K562 (cell line): ENCODE results near the gene ABCC5. TPM values are rescaled to one million over a fixed set of nuclear protein-coding genes. Genes with fewer than 3 reads are reported as not detected.

Source experiments
- ATAC-seq: fragments of 200-7000 bp; cut with Tn5 transposase; 3 replicates; pipeline ENCODE4 v1.9.1; 2020; ENCODE audit warnings: moderate library complexity
- BruUV-seq: library from RNA; stranded (reverse); fragments of 400-500 nt; replicated peaks from 2 replicates; lab custom pipeline; 2021; lab: Mats Ljungman, UMichigan
- CTCF ChIA-PET: fragments of 300-600 bp; formaldehyde crosslinking; extraction: SDS; loops from one replicate; lab custom pipeline; 2021; ENCODE audit warnings: low intra/inter-chr PET ratio; lab: Yijun Ruan, JAX
- POLR2A ChIA-PET: fragments of 300-600, 350-650 bp; sonication (Branson Sonifier 250); formaldehyde crosslinking; extraction: SDS; loops from one replicate; lab custom pipeline; 2021; ENCODE audit warnings: antibody characterized with exemption, inconsistent platforms; lab: Yijun Ruan, JAX
- DNase-seq, 4 experiments: peaks; one replicate each; pipeline versions ENCODE4 v3.0.0 to v3.0.0-alpha.2; 2011 to 2018; ENCODE audit warnings: low spot score in 3 of 4, mixed read lengths in 3 of 4; ENCODE audit errors: extremely low read depth in 1 of 4
- FAIRE-seq: peaks from 2 replicates; lab custom pipeline; 2011; peaks lifted over from hg19 to GRCh38; lab: Jason Lieb, UNC
- H2AFZ ChIP-seq: 2 replicates; pipeline ENCODE4 v1.6.0; 2011; ENCODE audit warnings: low read depth, low read length, control low read depth, inconsistent platforms
- H3K27ac ChIP-seq: fragments of 200-600 bp; 3 replicates; pipeline ENCODE4 v1.8.0; 2011; ENCODE audit warnings: low read depth, mild to moderate bottlenecking, control low read depth, inconsistent platforms, low read length, moderate library complexity, mixed read lengths; ENCODE audit errors: extremely low read depth
- H3K27me3 ChIP-seq, 2 experiments: fragments of 300-600 bp in 1 of 2; 2 replicates in 1 of 2; 3 replicates in 1 of 2; pipeline versions ENCODE4 v1.6.0 to v1.8.0; 2011; ENCODE audit warnings: inconsistent platforms in 2 of 2, low read length in 2 of 2, mild to moderate bottlenecking in 1 of 2, mixed read lengths in 1 of 2, moderate library complexity in 1 of 2; ENCODE audit not compliant: control insufficient read depth in 2 of 2, insufficient read depth in 2 of 2
- H3K36me3 ChIP-seq: fragments of 300-600 bp; 3 replicates; pipeline ENCODE4 v1.8.0; 2011; ENCODE audit warnings: mild to moderate bottlenecking, low read length, inconsistent platforms; ENCODE audit not compliant: control insufficient read depth, insufficient read depth
- H3K4me1 ChIP-seq, 2 experiments: fragments of 200-600 bp in 1 of 2; replicated peaks in 1 of 2; 2 replicates in 1 of 2; 3 replicates in 1 of 2; pipeline versions ENCODE4 v1.5.1 to v1.8.0; 2011; ENCODE audit warnings: inconsistent platforms in 2 of 2, low read length in 2 of 2, mild to moderate bottlenecking in 1 of 2, mixed read lengths in 1 of 2, moderate library complexity in 1 of 2; ENCODE audit not compliant: control insufficient read depth in 2 of 2, insufficient read depth in 2 of 2
- H3K4me2 ChIP-seq: 2 replicates; pipeline ENCODE4 v1.6.1; 2011; ENCODE audit warnings: low read length, control low read depth, inconsistent platforms, mixed read lengths; ENCODE audit not compliant: insufficient read depth
- H3K4me3 ChIP-seq: fragments of 200-600 bp; sonication (generic), shearing (Covaris generic); 2 replicates; pipeline ENCODE4 v1.5.1; 2016; ENCODE audit warnings: control low read depth, inconsistent platforms
- H3K79me2 ChIP-seq: fragments of 200-600 bp; 3 replicates; pipeline ENCODE4 v1.8.0; 2011; ENCODE audit warnings: low read length, inconsistent platforms; ENCODE audit not compliant: control insufficient read depth, insufficient read depth
- H3K9ac ChIP-seq, 2 experiments: 2 replicates each; pipeline versions ENCODE4 v1.6.0 to v1.6.1; 2011; ENCODE audit warnings: low read depth in 2 of 2, low read length in 2 of 2, control low read depth in 1 of 2, inconsistent platforms in 1 of 2, mild to moderate bottlenecking in 1 of 2, mixed read lengths in 1 of 2; ENCODE audit not compliant: insufficient read depth in 1 of 2
- H3K9me1 ChIP-seq: one replicate; pipeline ENCODE4 v1.6.0; 2011; ENCODE audit warnings: inconsistent platforms, mild to moderate bottlenecking, low read length, moderate library complexity; ENCODE audit not compliant: control insufficient read depth, insufficient read depth
- H3K9me3 ChIP-seq: replicated peaks from 2 replicates; pipeline ENCODE4 v1.5.1; 2011; ENCODE audit warnings: low read depth, low read length, inconsistent platforms; ENCODE audit not compliant: control insufficient read depth, insufficient read depth
- H4K20me1 ChIP-seq: replicated peaks from 2 replicates; pipeline ENCODE4 v1.6.1; 2011; ENCODE audit warnings: low read length, inconsistent platforms, mixed read lengths; ENCODE audit not compliant: control insufficient read depth, insufficient read depth
- GATA2 ChIP-seq: sonication (generic); formaldehyde crosslinking; IDR thresholded peaks from 2 replicates; pipeline ENCODE4 v1.4.0; 2020; ENCODE audit warnings: mild to moderate bottlenecking, missing genetic modification reagents
- GTF2F1 ChIP-seq: IDR thresholded peaks from 2 replicates; pipeline ENCODE4 v1.6.1; 2011; ENCODE audit warnings: low read depth, low read length, improper control_type of control experiment
- LARP7 ChIP-seq: fragments of 450-650 bp; IDR thresholded peaks from 2 replicates; pipeline ENCODE4 v1.6.1; 2016
- MIER1 ChIP-seq: fragments of 450-650 bp; IDR thresholded peaks from 2 replicates; pipeline ENCODE4 v1.6.1; 2016; ENCODE audit warnings: antibody characterized with exemption, mild to moderate bottlenecking, low read depth
- PML ChIP-seq: IDR thresholded peaks from 2 replicates; pipeline ENCODE4 v1.6.1; 2012; ENCODE audit warnings: low read length, inconsistent platforms
- RFX5 ChIP-seq: IDR thresholded peaks from 2 replicates; pipeline ENCODE4 v1.6.1; 2011; ENCODE audit warnings: low read depth, mild to moderate bottlenecking, improper control_type of control experiment, low read length
- SLC30A9 ChIP-seq: fragments of 250-450 bp; sonication (Bioruptor Pico); IDR thresholded peaks from 2 replicates; pipeline ENCODE4 v1.8.0; 2022; ENCODE audit warnings: mild to moderate bottlenecking, moderate library complexity
- ZNF668 ChIP-seq: fragments of 250-450 bp; sonication (Bioruptor Pico); IDR thresholded peaks from 2 replicates; pipeline ENCODE4 v1.8.0; 2022; ENCODE audit warnings: mild to moderate bottlenecking, inconsistent platforms
- whole genome bisulfite sequencing: fragments of 100-300 bp; shearing (Covaris generic); methylation state at CpG from one replicate; pipeline ENCODE4 v1.1.6; 2016; ENCODE audit warnings: low coverage, mixed read lengths; ENCODE audit not compliant: insufficient coverage; ENCODE audit errors: missing lambda C conversion rate; 5-methylcytosine and 5-hydroxymethylcytosine counted together
- in situ Hi-C: fragments of 300-500 bp; cut with MboI; formaldehyde crosslinking; loops from 4 replicates; pipeline ENCODE4 v1.15.0; 2018; ENCODE audit warnings: inconsistent platforms, mixed read lengths
- intact Hi-C: fragments of 100-400 bp; cut with micrococcal nuclease; formaldehyde crosslinking; loops from 2 replicates; pipeline ENCODE4 v1.14.2; 2022
- polyA plus RNA-seq, 8 experiments: library from polyadenylated mRNA; depleted of rRNA in 4 of 8; stranded (reverse) in 5 of 8; unstranded in 3 of 8; fragments of >200 nt; fragmentation: Nextera tagmentation in 2 of 8; fragmentation: Illumina TruSeq in 1 of 8; extraction: Ambion mirVana in 2 of 8; extraction: Trizol in 1 of 8; gene quantifications; 2 replicates each; pipeline versions ENCODE4 v1.2.1 to v1.2.3, GENCODE V29; 2011 to 2014; ENCODE audit warnings: inconsistent platforms in 1 of 8, missing spikeins in 1 of 8
- total RNA-seq, 7 experiments: library from RNA; depleted of rRNA in 6 of 7; stranded (reverse); fragments of >200 nt in 6 of 7; fragmentation: Illumina TruSeq in 2 of 7; extraction: Trizol in 2 of 7; gene quantifications; 2 replicates each; pipeline versions ENCODE4 v1.2.1 to v1.2.3, GENCODE V29; 2011 to 2021; ENCODE audit warnings: low replicate concordance in 1 of 7

The ABCC5 gene
- total and polyA plus RNA-seq, 9 of the 15 experiments (the other 6 are each of a cell fraction or from before 2014, with no cell fraction given) = 22.0 to 53.0 (median 41.9) TPM

- ATAC-seq (no peak), DNase-seq (no peak), FAIRE-seq (no peak)
- no peak overlapping the region for H3K4me3 ChIP-seq
- TF ChIP-seq GTF2F1 (no peak), PML (no peak), MIER1 (no peak), LARP7 (no peak), GATA2 (no peak), RFX5 (no peak), ZNF668 (CRISPR knock-in tag) (no peak), SLC30A9 (CRISPR knock-in tag) (no peak)
- no peaks in the 10 kb centered on the region for H3K9me1 ChIP-seq
- no peak overlapping the region for H2AFZ ChIP-seq
- no peak overlapping the region for H3K4me2 ChIP-seq
- peaks cover 56% of the 10 kb centered on the region for H3K36me3 ChIP-seq
- ChIA-PET POLR2A (no interaction called here), CTCF (no interaction called here)
- H3K79me2 ChIP-seq = peaks cover 44% of the 10 kb centered on the region
- in situ Hi-C loops = loop anchor here (10.0 kb wide), 1 partner anchor 233 kb away; the partner anchor contains the start of genes ALG3 and EEF1AKMT4
- H3K9ac ChIP-seq = no peak overlapping the region
- H4K20me1 ChIP-seq = no peaks in the 10 kb centered on the region
- 85% methylated on average over 4 of the region's 4 CpGs for WGBS
- intact Hi-C loops = no loop called here
- H3K27ac ChIP-seq = no peak overlapping the region
- BruUV-seq = no TSS peak
- H3K27me3 ChIP-seq = no peaks in the 10 kb centered on the region
- H3K4me1 ChIP-seq = peaks cover under 1 to 14% of the 10 kb centered on the region in 2 experiments; a peak in 3 of 5 replicates
- H3K9me3 ChIP-seq = no peaks in the 10 kb centered on the region
Measured at GRCh38 chr3:184011230-184011876, 6.3 kb downstream of the ABCC5 start.
